SK-N-MC (cell line): ENCODE measurements around the gene CDH23.

Experiments
- EZH2 ChIP-seq: fragments of 200-600 bp; sonication (generic); IDR thresholded peaks from one replicate; pipeline ENCODE4 v1.6.1; 2017; ENCODE audit warnings: antibody characterized with exemption
- POLR2AphosphoS5 ChIP-seq: IDR thresholded peaks from 2 replicates; pipeline ENCODE4 v1.6.1; 2012; ENCODE audit warnings: mild to moderate bottlenecking, low read depth, low read length, borderline replicate concordance

- TF ChIP-seq EZH2, result no peak
- no peak for TF ChIP-seq POLR2AphosphoS5
Observed at GRCh38 chr10:71765176-71765904, 368.6 kb downstream of the CDH23 start.
